K562 (cell line): ENCODE results near the gene PTOV1. TPM values are rescaled to one million over a fixed set of nuclear protein-coding genes. Genes with fewer than 3 reads are reported as not detected.

Experiments used
- BCL6 ChIP-seq: fragments of 250-450 bp; sonication (Bioruptor Pico); IDR thresholded peaks from 2 replicates; pipeline ENCODE4 v1.4.0; 2020
- CBX5 ChIP-seq: IDR thresholded peaks from 2 replicates; pipeline ENCODE4 v1.6.1; 2014; ENCODE audit warnings: low read depth, borderline replicate concordance
- IRF2 ChIP-seq: sonication (generic); formaldehyde crosslinking; IDR thresholded peaks from 2 replicates; pipeline ENCODE4 v1.8.1; 2022; ENCODE audit warnings: mild to moderate bottlenecking, missing genetic modification reagents
- MITF ChIP-seq: IDR thresholded peaks from 2 replicates; pipeline ENCODE4 v1.6.1; 2014; ENCODE audit warnings: antibody characterized with exemption
- NEUROD1 ChIP-seq: fragments of 150-350 bp; IDR thresholded peaks from 2 replicates; pipeline ENCODE4 v1.6.1; 2014; ENCODE audit warnings: borderline replicate concordance, low read length, low read depth; ENCODE audit not compliant: partially characterized antibody
- OTX1 ChIP-seq: fragments of 450-650 bp; formaldehyde crosslinking; IDR thresholded peaks from 2 replicates; pipeline ENCODE4 v1.4.0; 2022; ENCODE audit warnings: mild to moderate bottlenecking
- SP2 ChIP-seq: IDR thresholded peaks from 2 replicates; pipeline ENCODE4 v1.6.1; 2011; ENCODE audit warnings: mild to moderate bottlenecking, low read depth, low read length, moderate library complexity; ENCODE audit not compliant: poor library complexity, severe bottlenecking; ENCODE audit errors: extremely low read depth
- SRF ChIP-seq, 2 experiments: fragments of 250-450, 450-650 bp in 1 of 2; sonication (Bioruptor Pico) in 1 of 2; sonication (generic) in 1 of 2; formaldehyde crosslinking; IDR thresholded peaks; 2 replicates each; pipeline versions ENCODE4 v1.5.0 to v1.5.1; 2020 to 2022; ENCODE audit warnings: mild to moderate bottlenecking in 1 of 2, missing genetic modification reagents in 1 of 2
- THAP12 ChIP-seq: fragments of 250-450 bp; sonication (Bioruptor Pico); IDR thresholded peaks from 2 replicates; pipeline ENCODE4 v1.9.0; 2021; ENCODE audit warnings: mild to moderate bottlenecking, inconsistent platforms
- ZBED1 ChIP-seq: IDR thresholded peaks from 2 replicates; pipeline ENCODE4 v1.6.1; 2014
- ZFPM2 ChIP-seq: fragments of 250-450 bp; sonication (Bioruptor Pico); IDR thresholded peaks from 2 replicates; pipeline ENCODE4 v1.5.1; 2022; ENCODE audit warnings: mild to moderate bottlenecking
- ZNF274 ChIP-seq: IDR thresholded peaks from 2 replicates; pipeline ENCODE4 v1.6.1; 2011; ENCODE audit warnings: low read depth, mild to moderate bottlenecking, low read length, moderate library complexity, borderline replicate concordance
- ZNF561 ChIP-seq: fragments of 450-650 bp; formaldehyde crosslinking; conservative IDR thresholded peaks from 2 replicates; pipeline ENCODE4 v1.4.0; 2020; ENCODE audit warnings: mild to moderate bottlenecking, moderate library complexity
- polyA plus RNA-seq, 8 experiments: library from polyadenylated mRNA; depleted of rRNA in 4 of 8; stranded (reverse) in 5 of 8; unstranded in 3 of 8; fragments of >200 nt; fragmentation: Nextera tagmentation in 2 of 8; fragmentation: Illumina TruSeq in 1 of 8; extraction: Ambion mirVana in 2 of 8; extraction: Trizol in 1 of 8; gene quantifications; 2 replicates each; pipeline versions ENCODE4 v1.2.1 to v1.2.3, GENCODE V29; 2011 to 2014; ENCODE audit warnings: inconsistent platforms in 1 of 8, missing spikeins in 1 of 8
- total RNA-seq, 7 experiments: library from RNA; depleted of rRNA in 6 of 7; stranded (reverse); fragments of >200 nt in 6 of 7; fragmentation: Illumina TruSeq in 2 of 7; extraction: Trizol in 2 of 7; gene quantifications; 2 replicates each; pipeline versions ENCODE4 v1.2.1 to v1.2.3, GENCODE V29; 2011 to 2021; ENCODE audit warnings: low replicate concordance in 1 of 7
- TF ChIP-seq, protein P1 (sequence below): sonication (generic); formaldehyde crosslinking; IDR thresholded peaks from 2 replicates; pipeline ENCODE4 v1.8.1; 2023; ENCODE audit warnings: mild to moderate bottlenecking, missing genetic modification reagents, moderate library complexity
- TF ChIP-seq, protein P2 (sequence below): sonication (generic); formaldehyde crosslinking; IDR thresholded peaks from 2 replicates; pipeline ENCODE4 v1.8.0; 2022; ENCODE audit warnings: missing genetic modification reagents, mild to moderate bottlenecking, borderline replicate concordance
- TF ChIP-seq, protein P3 (sequence below), 3 experiments: fragments of 200-800 bp in 1 of 3; fragments of 250-450 bp in 1 of 3; fragments of 450-650 bp in 1 of 3; sonication (Bioruptor Pico) in 1 of 3; sonication (Bioruptor generic) in 1 of 3; formaldehyde crosslinking in 1 of 3; IDR thresholded peaks; 2 replicates each; pipeline versions ENCODE4 v1.6.1 to v1.8.0; 2016 to 2022; ENCODE audit warnings: mild to moderate bottlenecking in 2 of 3, missing genetic modification characterization in 2 of 3, missing compliant biosample characterization in 1 of 3, moderate library complexity in 1 of 3

PTOV1 gene
- total and polyA plus RNA-seq, 9 of the 15 experiments (the other 6 are each of a cell fraction or from before 2014, with no cell fraction given) = 4.9 to 169 (median 43.5) TPM

DNA sequence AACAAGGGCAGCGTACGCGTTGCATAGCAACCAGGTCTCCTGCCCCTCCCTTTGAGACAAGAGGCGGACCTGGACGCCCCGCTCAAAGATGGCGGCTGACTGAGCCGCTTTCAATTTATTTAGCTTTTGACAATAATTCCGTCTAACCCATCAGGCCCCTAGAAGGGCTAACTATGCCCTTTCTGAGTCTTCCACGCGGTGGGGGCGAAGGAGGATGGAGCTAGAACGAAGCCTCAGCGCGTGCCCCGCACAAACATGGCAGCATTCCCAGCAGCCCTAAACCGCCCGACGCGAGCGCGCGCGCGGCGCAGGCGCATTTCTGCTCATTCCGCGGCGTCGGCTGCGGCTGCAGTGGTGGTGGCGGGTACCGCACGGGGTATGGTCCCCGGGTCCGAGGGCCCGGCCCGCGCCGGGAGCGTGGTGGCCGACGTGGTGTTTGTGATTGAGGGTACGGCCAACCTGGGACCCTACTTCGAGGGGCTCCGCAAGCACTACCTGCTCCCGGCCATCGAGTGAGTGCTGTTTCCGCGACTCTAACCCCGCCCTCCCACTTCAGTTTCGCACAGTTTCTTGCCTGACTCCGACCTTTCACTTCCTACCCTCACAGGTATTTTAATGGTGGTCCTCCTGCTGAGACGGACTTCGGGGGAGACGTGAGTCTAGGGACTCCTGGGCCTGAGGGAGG lies 32.9 kb upstream of the PTOV1 start, which contains the start of gene MED25 (continued):
- TF ChIP-seq, protein P1, sequence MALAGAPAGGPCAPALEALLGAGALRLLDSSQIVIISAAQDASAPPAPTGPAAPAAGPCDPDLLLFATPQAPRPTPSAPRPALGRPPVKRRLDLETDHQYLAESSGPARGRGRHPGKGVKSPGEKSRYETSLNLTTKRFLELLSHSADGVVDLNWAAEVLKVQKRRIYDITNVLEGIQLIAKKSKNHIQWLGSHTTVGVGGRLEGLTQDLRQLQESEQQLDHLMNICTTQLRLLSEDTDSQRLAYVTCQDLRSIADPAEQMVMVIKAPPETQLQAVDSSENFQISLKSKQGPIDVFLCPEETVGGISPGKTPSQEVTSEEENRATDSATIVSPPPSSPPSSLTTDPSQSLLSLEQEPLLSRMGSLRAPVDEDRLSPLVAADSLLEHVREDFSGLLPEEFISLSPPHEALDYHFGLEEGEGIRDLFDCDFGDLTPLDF (CRISPR knock-in tag) = 0 out of 2 replicates have a peak, but pooled peaks have one; percentile 40
- TF ChIP-seq ZNF274 (no peak), ZBED1 (no peak), ZNF561 (no peak), ZFPM2 (CRISPR knock-in tag) (no peak), MITF (no peak), IRF2 (no peak), THAP12 (CRISPR knock-in tag) (peak; percentile 62; the same call in 1 of the 2 replicates), BCL6 (CRISPR knock-in tag) (no peak; the same call in 1 of the 2 replicates), SRF (CRISPR knock-in tag; IDR thresholded peaks at IDR 0.05) (no peak; a peak in 1 of 4 replicates), CBX5 (no peak), SP2 (no peak), NEUROD1 (peak; percentile 1), OTX1 (CRISPR knock-in tag) (0 out of 2 replicates have a peak, but pooled peaks have one; percentile 10)
- TF ChIP-seq, protein P2, sequence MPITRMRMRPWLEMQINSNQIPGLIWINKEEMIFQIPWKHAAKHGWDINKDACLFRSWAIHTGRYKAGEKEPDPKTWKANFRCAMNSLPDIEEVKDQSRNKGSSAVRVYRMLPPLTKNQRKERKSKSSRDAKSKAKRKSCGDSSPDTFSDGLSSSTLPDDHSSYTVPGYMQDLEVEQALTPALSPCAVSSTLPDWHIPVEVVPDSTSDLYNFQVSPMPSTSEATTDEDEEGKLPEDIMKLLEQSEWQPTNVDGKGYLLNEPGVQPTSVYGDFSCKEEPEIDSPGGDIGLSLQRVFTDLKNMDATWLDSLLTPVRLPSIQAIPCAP (CRISPR knock-in tag) = no peak
- TF ChIP-seq, protein P3, sequence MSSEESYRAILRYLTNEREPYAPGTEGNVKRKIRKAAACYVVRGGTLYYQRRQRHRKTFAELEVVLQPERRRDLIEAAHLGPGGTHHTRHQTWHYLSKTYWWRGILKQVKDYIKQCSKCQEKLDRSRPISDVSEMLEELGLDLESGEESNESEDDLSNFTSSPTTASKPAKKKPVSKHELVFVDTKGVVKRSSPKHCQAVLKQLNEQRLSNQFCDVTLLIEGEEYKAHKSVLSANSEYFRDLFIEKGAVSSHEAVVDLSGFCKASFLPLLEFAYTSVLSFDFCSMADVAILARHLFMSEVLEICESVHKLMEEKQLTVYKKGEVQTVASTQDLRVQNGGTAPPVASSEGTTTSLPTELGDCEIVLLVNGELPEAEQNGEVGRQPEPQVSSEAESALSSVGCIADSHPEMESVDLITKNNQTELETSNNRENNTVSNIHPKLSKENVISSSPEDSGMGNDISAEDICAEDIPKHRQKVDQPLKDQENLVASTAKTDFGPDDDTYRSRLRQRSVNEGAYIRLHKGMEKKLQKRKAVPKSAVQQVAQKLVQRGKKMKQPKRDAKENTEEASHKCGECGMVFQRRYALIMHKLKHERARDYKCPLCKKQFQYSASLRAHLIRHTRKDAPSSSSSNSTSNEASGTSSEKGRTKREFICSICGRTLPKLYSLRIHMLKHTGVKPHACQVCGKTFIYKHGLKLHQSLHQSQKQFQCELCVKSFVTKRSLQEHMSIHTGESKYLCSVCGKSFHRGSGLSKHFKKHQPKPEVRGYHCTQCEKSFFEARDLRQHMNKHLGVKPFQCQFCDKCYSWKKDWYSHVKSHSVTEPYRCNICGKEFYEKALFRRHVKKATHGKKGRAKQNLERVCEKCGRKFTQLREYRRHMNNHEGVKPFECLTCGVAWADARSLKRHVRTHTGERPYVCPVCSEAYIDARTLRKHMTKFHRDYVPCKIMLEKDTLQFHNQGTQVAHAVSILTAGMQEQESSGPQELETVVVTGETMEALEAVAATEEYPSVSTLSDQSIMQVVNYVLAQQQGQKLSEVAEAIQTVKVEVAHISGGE (CRISPR knock-in tag; IDR thresholded peaks at IDR 0.05) = peak in 1 of 3 experiments; percentile 82; a peak in 2 of 6 replicates
